Stimulated activated CD4-positive, alpha-beta T cell treated with anti-CD3 and anti-CD28 coated beads, Interleukin-1b, Interleukin-23, amount 100 ng/mL, for 24 hours (primary cell): ENCODE results near the gene COMMD4.
"Not testable (repeated sequence)": the region's sequence is repeated elsewhere in the genome, so short reads cannot be mapped to it uniquely, and the experiment has no call there.

Experiments used
- DNase-seq, 4 experiments: peaks; one replicate each; pipeline ENCODE4 v3.0.0-alpha.2; 2020; ENCODE audit warnings: low read depth in 4 of 4, low spot score in 1 of 4

The COMMD4 gene

DNA sequence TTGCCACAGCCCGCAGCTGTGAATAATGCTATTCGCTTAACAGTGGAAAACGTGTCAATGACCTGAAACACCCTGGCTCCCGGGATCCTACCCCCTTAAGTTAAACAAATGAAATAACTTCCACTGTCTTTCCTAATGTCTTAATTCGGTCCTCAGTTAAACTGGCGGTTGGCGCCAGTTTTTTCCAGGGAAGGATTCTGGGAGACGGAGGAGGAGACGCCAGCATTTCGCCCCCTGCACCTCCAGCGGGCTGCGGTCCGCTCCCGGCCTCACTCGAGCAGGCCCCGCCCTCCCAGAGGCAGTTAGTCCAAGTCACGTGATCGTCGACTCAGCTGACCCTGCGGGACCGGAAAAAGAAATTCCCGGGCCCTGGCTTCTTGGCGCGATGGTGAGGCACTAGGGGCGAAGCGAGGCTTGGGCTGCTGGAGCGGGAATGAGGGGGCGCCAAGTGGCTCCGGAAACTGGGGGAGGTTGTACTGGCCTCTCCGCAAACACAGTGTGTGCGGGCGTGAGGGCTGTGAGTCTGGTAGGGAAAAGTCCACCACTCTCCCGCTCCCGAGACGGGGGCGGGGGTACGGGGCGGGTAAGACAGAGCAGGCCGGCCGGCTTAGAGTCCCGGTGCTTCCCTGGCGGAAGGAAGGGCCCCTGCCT, at the start of gene COMMD4:
Gene COMMD4, plus strand, starts transcription at position 359 of the 651 bp plus-strand sequence. Its CDS starts 27 bp downstream, at position 386.
- DNase-seq: peak; percentile 72 to 86 (median 78)

- not testable (repeated sequence) for DNase-seq
Measured at GRCh38 chr15:75293660-75294059, 42.2 kb upstream of the COMMD4 start.

- not testable (repeated sequence) for DNase-seq
Measured at GRCh38 chr15:75298541-75299310, 37.1 kb upstream of the COMMD4 start.

GRCh38 chr15:75299311-75299688, 36.6 kb upstream of the COMMD4 start:
- DNase-seq: peak; percentile 27 to 43 (median 39)

DNA sequence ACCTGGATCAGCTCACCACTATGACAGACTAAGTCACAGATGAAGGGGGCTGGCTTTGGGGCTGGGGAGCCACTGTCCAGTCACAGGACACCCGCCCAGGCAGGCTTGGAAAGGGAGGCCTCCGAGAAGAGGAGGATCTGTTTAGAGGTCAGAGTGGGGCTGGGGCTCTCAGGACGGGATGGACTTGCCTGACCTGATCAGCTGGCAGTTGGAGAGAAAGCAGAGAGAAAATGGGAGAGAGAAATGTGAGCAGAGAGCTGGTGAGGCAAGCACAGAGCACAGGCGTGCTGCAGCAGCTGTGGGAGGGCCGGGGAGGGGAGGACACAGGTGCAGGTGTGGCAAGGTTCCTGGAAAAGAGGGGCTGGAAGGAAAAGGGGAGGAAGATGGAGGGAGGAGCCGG, 35.8 kb upstream of the COMMD4 start:
- not testable (repeated sequence) for DNase-seq

- DNase-seq: no peak
Measured at GRCh38 chr15:75302318-75302717, 33.5 kb upstream of the COMMD4 start.

DNA sequence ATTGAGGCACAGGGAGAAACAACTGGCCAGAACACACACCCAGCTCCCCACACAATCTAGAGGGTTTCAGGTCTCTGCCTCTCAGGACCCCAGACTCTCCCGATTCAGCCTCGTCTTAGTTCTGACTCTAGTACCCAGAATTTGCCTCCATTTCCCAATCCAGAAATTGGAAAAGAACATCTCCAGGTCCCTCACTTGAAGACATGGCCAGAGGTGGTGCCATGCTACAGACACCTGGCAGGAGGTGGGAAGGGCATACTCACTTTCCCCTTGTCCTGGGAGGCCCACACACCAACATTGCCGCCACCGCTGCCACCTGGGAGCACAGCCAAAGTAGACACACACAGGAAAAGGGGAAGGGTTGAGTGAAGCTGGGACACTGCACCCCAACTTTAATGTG, 33.1 kb upstream of the COMMD4 start:
- DNase-seq: not testable (repeated sequence)

- DNase-seq: no peak
Measured at GRCh38 chr15:75306188-75306587, 29.7 kb upstream of the COMMD4 start.

DNA sequence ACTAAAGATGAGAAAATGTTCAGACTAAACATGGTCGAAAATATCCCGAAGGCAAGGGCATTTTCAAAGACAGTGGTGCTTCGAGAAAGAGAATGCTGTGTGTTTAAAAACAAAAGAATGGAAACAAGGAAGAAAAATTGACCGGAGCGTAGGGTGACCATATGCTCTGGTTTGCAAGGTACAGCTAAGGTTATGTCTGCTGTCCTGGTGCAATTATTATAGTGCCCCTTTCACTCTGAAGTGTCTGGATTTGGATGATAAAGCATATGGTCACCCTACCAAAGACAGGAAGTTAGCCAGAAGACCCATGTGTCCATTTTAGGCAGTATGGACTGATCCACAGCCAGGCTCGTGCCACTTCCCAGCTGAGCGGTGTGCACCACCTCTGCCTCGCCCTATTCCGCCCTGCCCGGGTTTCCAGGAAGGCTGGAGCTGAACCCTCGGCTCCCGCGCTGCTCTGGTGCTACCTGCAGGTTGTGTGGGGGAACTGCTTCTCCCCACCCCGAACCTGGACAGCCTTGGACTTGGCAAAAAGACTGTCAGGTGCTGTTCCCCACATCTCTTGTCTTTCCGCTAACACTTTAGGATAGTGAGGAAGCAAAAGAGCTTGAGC, 28.0 kb upstream of the COMMD4 start:
- DNase-seq: no peak

DNA sequence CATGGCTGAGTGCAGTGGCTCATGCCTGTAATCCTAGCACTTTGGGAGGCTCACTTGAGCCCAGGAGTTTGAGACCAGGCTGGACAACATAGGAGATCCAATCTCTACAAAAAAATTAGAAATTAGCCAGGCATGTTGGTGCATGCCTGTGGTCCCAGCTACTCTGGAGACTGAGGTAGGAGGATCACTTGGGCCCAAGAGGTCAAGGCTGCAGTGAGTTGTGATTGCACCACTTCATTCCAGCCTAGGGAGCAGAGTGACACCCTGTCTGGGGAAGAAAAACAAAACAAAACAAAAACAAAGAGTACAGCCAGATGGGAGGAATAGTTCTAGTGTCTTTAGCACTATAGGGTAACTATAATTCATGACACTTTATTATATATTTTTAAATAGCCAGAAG, 26.2 kb upstream of the COMMD4 start:
- DNase-seq: no peak

DNA sequence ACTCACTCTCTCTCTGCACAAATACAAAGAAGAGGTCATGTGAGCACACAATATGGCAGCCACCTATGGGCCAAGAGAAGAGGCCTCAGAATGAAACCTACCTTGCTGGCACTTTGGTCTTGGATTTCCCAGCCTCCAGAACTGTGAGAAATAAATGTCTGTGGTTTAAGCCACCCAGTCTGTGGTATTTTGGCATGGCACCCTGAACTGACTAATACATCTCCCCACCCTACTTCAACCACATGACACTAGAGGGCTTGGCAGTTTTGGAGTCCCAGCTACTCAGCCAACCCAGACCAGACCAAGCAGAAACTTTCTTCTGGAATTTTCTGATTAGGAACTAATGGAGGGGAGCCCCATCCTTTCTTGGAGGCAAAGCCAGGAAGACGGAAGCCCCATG, 23.3 kb upstream of the COMMD4 start:
- DNase-seq: not testable (repeated sequence)

DNA sequence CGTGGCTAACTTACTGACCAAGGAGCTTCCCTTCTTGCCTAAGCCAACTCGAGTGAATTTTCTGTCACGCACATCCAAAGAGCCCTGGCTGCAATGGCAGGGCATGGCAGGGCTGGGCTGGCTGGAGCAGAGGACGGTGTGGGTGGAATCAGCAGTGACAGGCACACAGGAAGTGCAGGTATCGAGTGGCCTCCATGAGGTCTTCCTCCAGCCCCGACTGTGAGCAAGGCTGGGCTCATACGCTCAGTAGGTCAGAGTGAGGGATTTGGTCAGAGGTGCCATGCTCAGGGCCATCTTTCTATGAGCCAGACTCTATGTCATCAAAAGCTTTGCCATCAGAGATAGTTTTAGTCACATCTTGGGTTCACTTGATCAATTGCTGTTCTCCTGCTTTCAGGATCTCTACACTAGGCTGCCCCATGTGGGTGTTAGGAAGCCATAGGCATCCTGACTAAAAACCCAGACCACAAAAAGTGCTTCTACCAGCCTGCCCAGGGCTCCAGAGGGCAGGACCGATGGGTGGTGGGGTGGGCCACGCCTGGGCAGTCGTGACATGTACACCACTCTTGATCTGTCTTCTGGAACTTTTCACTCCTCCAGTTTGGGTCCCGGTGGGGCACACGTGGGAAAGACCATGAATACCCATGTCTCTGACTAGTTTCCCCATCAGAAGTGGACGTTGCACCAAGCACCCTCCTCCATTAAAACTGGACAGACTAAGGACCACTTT, 22.6 kb upstream of the COMMD4 start:
- no peak for DNase-seq

DNA sequence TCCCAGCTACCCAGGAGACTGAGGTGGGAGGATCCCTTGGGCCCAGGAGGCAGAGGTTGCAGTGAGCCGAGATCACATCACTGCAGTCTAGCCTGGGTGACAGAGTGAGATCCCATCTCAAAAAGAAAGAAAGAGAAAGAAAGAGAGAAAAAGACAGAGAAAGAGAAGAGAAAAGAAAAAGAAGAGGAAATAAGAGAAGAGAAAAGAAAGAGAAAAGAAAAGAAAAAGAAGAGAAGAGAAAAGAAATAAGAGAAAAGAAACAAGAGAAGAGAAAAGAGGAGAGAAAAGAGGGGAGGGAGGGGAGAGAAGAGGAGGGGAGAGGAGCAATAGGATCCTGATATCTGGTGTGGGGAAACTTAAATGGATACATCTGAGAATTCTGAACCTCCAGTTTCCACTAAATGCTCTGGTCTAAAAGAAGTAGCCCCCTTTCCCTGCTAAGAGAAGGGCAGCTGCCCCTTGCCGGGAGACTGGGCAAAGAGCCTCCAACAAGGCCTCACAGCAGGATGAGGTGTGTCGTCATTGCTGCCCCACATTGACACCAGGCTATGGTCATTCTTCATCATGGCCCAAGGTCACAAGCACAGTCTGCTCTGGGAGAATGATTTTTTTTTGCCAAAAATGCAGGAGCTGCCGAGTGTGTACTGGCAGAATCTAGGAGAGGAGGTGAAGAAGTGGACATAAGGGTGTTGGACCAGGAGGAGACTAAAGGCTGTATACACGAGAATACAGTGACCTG, 21.1 kb upstream of the COMMD4 start:
- no peak for DNase-seq

- DNase-seq: not testable (repeated sequence)
Measured at GRCh38 chr15:75319231-75319897, 16.5 kb upstream of the COMMD4 start.

DNA sequence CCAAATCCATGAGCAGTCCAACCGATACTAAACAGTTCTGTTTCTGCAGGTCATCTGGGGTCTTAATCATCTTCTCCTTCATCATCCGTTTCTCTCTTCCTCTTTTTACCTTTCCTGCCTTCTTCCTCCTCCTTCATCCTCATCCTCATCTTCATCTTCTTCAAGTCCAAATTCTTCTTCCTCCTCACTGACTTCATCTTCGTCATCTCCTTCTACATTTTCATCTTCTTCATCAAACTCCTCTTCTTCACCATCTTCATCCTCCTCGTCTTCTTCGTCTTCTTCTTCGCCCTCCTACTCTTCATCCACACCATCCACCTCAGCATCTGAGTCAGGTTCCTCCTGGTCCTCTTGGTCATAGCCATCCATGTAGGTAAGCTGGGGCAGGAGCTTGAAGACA, 14.2 kb upstream of the COMMD4 start:
- DNase-seq: no peak

DNA sequence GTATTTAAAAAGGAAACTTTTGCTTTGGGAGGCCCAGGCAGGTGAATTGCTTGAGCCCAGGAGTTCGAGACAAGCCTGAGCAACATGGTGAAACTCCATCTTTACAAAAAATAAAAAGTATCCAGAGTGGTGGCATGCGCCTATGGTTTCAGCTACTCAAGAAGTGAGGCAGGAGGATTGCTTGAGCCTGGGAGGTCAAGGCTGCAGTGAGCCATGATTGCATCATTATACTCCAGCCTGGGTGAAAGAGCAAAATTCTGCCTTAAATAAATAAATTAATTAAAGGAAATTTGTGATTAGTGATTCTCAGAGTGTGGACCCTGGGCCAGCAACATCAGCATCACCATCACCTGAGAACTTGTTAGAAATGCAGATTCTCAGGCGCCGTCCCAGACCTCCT, 9.9 kb upstream of the COMMD4 start:
- no peak for DNase-seq

DNA sequence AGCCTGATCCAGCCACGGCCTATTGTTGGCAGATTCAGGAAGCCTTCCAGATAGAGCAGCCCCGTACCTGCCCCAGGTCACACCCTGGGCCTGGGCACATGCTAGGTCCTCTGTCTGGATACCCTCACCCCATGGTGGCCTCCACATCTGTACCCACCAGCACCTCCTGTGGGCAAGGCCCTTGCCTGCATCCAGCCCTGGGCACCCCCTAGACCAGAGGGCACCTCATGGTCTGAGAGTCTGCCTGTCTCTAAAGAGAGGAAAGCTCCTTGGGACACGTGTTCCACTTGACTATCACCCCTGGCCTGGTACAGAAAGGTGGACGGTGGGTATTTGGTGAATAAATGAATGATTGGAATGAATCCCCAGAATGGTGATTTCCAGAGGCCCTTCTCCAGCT, 8.9 kb upstream of the COMMD4 start:
- no peak for DNase-seq

DNA sequence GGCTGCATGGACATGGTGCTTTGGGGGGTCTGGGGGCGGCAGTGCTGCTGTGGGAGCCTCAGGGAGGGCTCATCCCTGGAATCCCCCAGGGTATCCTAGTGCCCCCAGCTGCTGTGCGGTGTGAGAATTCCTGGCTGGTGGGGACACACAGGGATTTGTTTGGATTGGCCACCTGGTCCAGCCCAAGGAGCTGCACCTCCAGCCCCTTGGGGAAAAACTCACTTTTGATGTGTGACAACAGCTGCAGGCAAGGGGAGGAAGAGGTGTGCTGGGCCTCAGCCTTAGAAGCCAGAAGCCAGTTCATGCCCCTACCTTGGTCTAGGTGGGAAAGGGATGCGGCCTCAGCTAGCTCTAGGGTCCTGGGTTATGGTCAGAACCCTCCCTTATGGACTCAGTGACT, 8.4 kb upstream of the COMMD4 start:
- DNase-seq: no peak

DNA sequence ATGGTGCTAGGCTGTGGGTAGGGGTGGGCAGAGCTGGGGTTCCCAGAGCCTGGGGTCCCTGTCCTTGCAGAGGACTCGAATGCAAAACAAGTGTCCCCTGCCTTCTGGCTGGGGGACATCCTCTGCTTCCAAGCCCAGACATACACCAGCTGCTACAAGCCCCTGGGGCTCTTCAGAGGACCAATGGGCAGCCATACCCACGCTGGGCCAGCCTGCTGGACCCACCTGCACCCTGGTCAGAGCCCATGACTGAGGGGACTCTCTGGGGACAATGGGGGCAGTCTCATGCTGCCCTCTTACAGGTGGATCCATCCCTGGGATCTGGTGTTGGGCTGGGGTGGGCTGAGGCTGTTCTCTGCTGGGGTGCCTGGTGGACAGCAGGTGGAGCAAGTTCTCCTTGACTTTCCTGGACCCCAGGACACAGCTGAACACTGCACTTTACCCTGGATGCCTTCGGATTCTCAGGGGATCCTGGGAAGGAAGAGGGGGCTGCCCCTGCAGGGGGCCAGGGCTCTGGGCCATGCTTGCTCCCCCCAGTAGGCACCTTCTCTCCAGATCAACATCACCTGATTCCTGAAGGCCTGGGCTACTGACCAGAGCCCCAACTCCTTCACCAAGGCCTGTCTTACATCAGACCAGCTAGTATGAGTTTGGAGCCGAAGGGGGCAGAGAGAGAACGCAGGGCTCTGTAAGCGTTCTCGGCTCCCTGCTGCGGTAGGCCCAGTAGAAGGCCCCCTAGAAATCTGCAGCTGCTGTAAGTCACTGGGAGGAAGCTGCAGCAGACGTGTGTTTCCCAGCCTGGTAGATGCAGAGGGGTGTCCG, 7.2 kb upstream of the COMMD4 start:
- DNase-seq: no peak

DNA sequence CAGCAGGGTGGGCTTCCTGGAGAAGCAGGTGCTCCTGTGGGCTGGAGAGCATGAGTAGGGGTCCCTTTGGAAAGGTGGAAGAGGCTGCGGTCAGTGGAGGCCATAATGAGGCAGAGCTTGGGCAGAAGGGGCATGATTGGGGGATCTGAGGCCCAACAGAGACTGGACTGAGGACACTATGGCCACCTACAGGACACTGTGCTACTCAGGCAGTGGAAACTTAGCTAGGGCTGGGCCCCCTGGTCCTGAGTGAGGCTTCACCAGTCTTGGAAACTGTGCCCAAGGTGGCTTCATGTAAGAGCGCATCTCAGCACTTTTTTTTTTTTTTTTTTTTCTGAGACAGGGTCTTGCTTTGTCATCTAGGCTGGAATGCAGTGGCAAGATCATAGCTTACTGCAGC, 6.3 kb upstream of the COMMD4 start:
- DNase-seq: no peak
